H9 (cell line): ENCODE results near the gene SMIM15. TPM values are rescaled to one million over a fixed set of nuclear protein-coding genes. Genes with fewer than 3 reads are reported as not detected.
"Not testable (repeated sequence)": the region's sequence is repeated elsewhere in the genome, so short reads cannot be mapped to it uniquely, and the experiment has no call there.

Experiments
- DNase-seq: peaks from one replicate; pipeline ENCODE4 v3.0.0-alpha.2; 2017
- H2AFZ ChIP-seq: one replicate; pipeline ENCODE4 v1.6.1; 2013; ENCODE audit warnings: mild to moderate bottlenecking, low read length, control low read depth, moderate library complexity
- H2AK5ac ChIP-seq: 2 replicates; pipeline ENCODE4 v1.6.1; 2013; ENCODE audit warnings: low read length, control low read depth, mixed read lengths; ENCODE audit not compliant: insufficient read length
- H2BK120ac ChIP-seq: one replicate; pipeline ENCODE4 v1.6.1; 2013; ENCODE audit warnings: low read depth, mild to moderate bottlenecking, low read length, control low read depth, inconsistent platforms; ENCODE audit not compliant: poor library complexity, severe bottlenecking
- H2BK12ac ChIP-seq: 2 replicates; pipeline ENCODE4 v1.6.1; 2013; ENCODE audit warnings: low read length, control low read depth, mixed read lengths, low read depth; ENCODE audit not compliant: insufficient read length
- H2BK15ac ChIP-seq: 2 replicates; pipeline ENCODE4 v1.6.1; 2013; ENCODE audit warnings: low read depth, low read length, control low read depth
- H2BK20ac ChIP-seq: one replicate; pipeline ENCODE4 v1.6.1; 2013; ENCODE audit warnings: low read depth, mild to moderate bottlenecking, low read length, control low read depth, inconsistent platforms; ENCODE audit not compliant: poor library complexity, severe bottlenecking
- H2BK5ac ChIP-seq: 2 replicates; pipeline ENCODE4 v1.6.1; 2013; ENCODE audit warnings: low read length, control low read depth, mixed read lengths; ENCODE audit not compliant: insufficient read length
- H3K14ac ChIP-seq: 2 replicates; pipeline ENCODE4 v1.6.1; 2013; ENCODE audit warnings: low read length, control low read depth; ENCODE audit not compliant: insufficient read depth
- H3K18ac ChIP-seq: 2 replicates; pipeline ENCODE4 v1.6.1; 2013; ENCODE audit warnings: low read depth, mild to moderate bottlenecking, mixed read lengths, low read length, control low read depth; ENCODE audit not compliant: insufficient read length
- H3K23ac ChIP-seq: 2 replicates; pipeline ENCODE4 v1.6.1; 2013; ENCODE audit warnings: low read length, control low read depth, mixed read lengths, low read depth; ENCODE audit not compliant: insufficient read length
- H3K23me2 ChIP-seq: 2 replicates; pipeline ENCODE4 v1.6.1; 2013; ENCODE audit warnings: low read depth, mild to moderate bottlenecking, mixed read lengths, low read length, control low read depth; ENCODE audit not compliant: insufficient read length, poor library complexity, severe bottlenecking
- H3K27ac ChIP-seq: 2 replicates; pipeline ENCODE4 v1.5.1; 2013; ENCODE audit warnings: low read length, control low read depth, mixed read lengths, low read depth; ENCODE audit not compliant: insufficient read length
- H3K27me3 ChIP-seq: 2 replicates; pipeline ENCODE4 v1.6.1; 2013; ENCODE audit warnings: low read length, control low read depth, inconsistent platforms; ENCODE audit not compliant: insufficient read depth
- H3K4ac ChIP-seq: 2 replicates; pipeline ENCODE4 v1.6.1; 2013; ENCODE audit warnings: low read depth, mild to moderate bottlenecking, control low read depth, inconsistent platforms, low read length, moderate library complexity
- H3K4me1 ChIP-seq: 2 replicates; pipeline ENCODE4 v1.6.1; 2013; ENCODE audit warnings: low read length, control low read depth, inconsistent platforms; ENCODE audit not compliant: insufficient read depth
- H3K4me2 ChIP-seq: 2 replicates; pipeline ENCODE4 v1.6.1; 2013; ENCODE audit warnings: low read length, control low read depth, mixed read lengths; ENCODE audit not compliant: insufficient read length, insufficient read depth
- H3K56ac ChIP-seq: 2 replicates; pipeline ENCODE4 v1.6.1; 2013; ENCODE audit warnings: low read depth, mild to moderate bottlenecking, mixed read lengths, low read length, control low read depth; ENCODE audit not compliant: insufficient read length
- H3K79me1 ChIP-seq: 2 replicates; pipeline ENCODE4 v1.6.1; 2013; ENCODE audit warnings: low read depth, mild to moderate bottlenecking, moderate library complexity, low read length, control low read depth, inconsistent platforms; ENCODE audit not compliant: insufficient read depth, poor library complexity, severe bottlenecking
- H3K79me2 ChIP-seq: 2 replicates; pipeline ENCODE4 v1.6.1; 2013; ENCODE audit warnings: low read length, control low read depth, inconsistent platforms; ENCODE audit not compliant: insufficient read depth
- H3K9ac ChIP-seq: 2 replicates; pipeline ENCODE4 v1.6.1; 2013; ENCODE audit warnings: low read length, control low read depth, mixed read lengths; ENCODE audit not compliant: insufficient read length; ENCODE audit errors: extremely low read depth
- H3K9me3 ChIP-seq: one replicate; pipeline ENCODE4 v1.6.1; 2013; ENCODE audit warnings: low read depth, low read length, inconsistent platforms; ENCODE audit not compliant: control insufficient read depth
- H3T11ph ChIP-seq: one replicate; pipeline ENCODE4 v1.6.1; 2013; ENCODE audit warnings: mild to moderate bottlenecking, low read length, control low read depth, inconsistent platforms
- H4K20me1 ChIP-seq: one replicate; pipeline ENCODE4 v1.6.1; 2013; ENCODE audit not compliant: control insufficient read depth, insufficient read length, insufficient read depth
- H4K5ac ChIP-seq: 2 replicates; pipeline ENCODE4 v1.6.1; 2013; ENCODE audit warnings: low read depth, mild to moderate bottlenecking, mixed read lengths, low read length, control low read depth; ENCODE audit not compliant: insufficient read length
- H4K8ac ChIP-seq: replicated peaks from 2 replicates; pipeline ENCODE4 v1.6.1; 2013; ENCODE audit warnings: low read length, control low read depth, mixed read lengths, low read depth; ENCODE audit not compliant: insufficient read length
- H4K91ac ChIP-seq: 2 replicates; pipeline ENCODE4 v1.6.1; 2013; ENCODE audit warnings: low read depth, mild to moderate bottlenecking, moderate library complexity, mixed read lengths, low read length, control low read depth; ENCODE audit not compliant: insufficient read length
- H3K27ac Mint-ChIP-seq, 3 experiments: 2 replicates in 2 of 3; 3 replicates in 1 of 3; pipeline ENCODE4 v1.8.0; 2020 to 2021; ENCODE audit warnings: mixed read lengths in 3 of 3, mild to moderate bottlenecking in 1 of 3, moderate library complexity in 1 of 3
- H3K27me3 Mint-ChIP-seq: 2 replicates; pipeline ENCODE4 v1.8.0; 2021; ENCODE audit warnings: low read depth, mild to moderate bottlenecking, moderate library complexity, mixed read lengths
- H3K36me3 Mint-ChIP-seq, 3 experiments: 2 replicates in 2 of 3; 3 replicates in 1 of 3; pipeline ENCODE4 v1.8.0; 2020 to 2021; ENCODE audit warnings: low read depth in 3 of 3, mixed read lengths in 3 of 3; ENCODE audit not compliant: insufficient read depth in 1 of 3
- H3K4me1 Mint-ChIP-seq, 2 experiments: 2 replicates each; pipeline ENCODE4 v1.8.0; 2020; ENCODE audit warnings: mixed read lengths in 2 of 2
- H3K4me3 Mint-ChIP-seq, 2 experiments: 2 replicates in 1 of 2; 3 replicates in 1 of 2; pipeline ENCODE4 v1.8.0; 2020 to 2021; ENCODE audit warnings: mild to moderate bottlenecking in 2 of 2, mixed read lengths in 2 of 2, moderate library complexity in 1 of 2
- H3K9me3 Mint-ChIP-seq, 2 experiments: 2 replicates in 1 of 2; 3 replicates in 1 of 2; pipeline ENCODE4 v1.8.0; 2020; ENCODE audit warnings: mild to moderate bottlenecking in 2 of 2, mixed read lengths in 2 of 2, moderate library complexity in 1 of 2
- WGBS: extraction: QIAGEN DNeasy Blood & Tissue Kit; methylation state at CpG from one replicate; pipeline ENCODE4 v1.1.7; 2013; ENCODE audit warnings: missing lambda C conversion rate, low lambda C conversion rate, mixed read lengths; ENCODE audit not compliant: insufficient read length; ENCODE audit errors: extremely low coverage; 5-methylcytosine and 5-hydroxymethylcytosine counted together
- total RNA-seq: library from RNA; stranded (reverse); gene quantifications from 2 replicates; pipeline ENCODE4 v1.2.1, GENCODE V29; 2021
- TF ChIP-seq, protein P1 (sequence below): fragments of 200-600 bp; sonication (generic); conservative IDR thresholded peaks from 3 replicates; pipeline ENCODE4 v1.8.0; 2021; ENCODE audit warnings: antibody characterized with exemption, mild to moderate bottlenecking

SMIM15 gene
- total RNA-seq, 1 experiment from 2014 or later, result 75.3 TPM

DNA sequence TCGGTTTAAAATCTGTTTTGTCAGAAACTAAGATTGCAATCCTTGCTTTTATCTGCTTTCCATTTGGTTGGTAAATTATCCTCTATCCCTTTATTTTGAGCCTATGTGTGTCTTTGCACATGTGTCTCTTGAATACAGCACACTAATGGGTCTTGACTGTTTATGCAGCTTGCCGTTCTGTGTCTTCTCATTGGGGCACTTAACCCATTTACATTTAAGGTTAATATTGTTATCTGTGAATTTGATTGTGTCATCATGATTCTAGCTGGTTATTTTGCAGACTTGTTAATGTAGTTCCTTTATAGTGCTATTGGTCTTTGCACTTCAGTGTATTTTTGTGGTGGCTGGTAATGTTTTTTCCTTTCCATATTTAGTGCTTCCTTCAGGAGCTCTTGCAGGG is 36.3 kb upstream of the SMIM15 start:
- H3T11ph ChIP-seq, result no peak overlapping the region
- H4K20me1 ChIP-seq, result no peaks in the 10 kb centered on the region
- H3K14ac ChIP-seq, result no peak overlapping the region
- Mint-ChIP-seq H3K36me3 (peaks cover 0 to 2% (median 0%) of the 10 kb centered on the region in 3 experiments; a peak in 2 of 7 replicates), H3K27ac (no peak overlapping the region; a peak in 1 of 7 replicates), H3K4me1 (peaks cover 0 to 9% of the 10 kb centered on the region in 2 experiments; a peak in 1 of 4 replicates), H3K27me3 (no peaks in the 10 kb centered on the region), H3K4me3 (no peak overlapping the region), H3K9me3 (peaks cover 4% of the 10 kb centered on the region in 2 experiments; a peak in 3 of 5 replicates)
- no peaks in the 10 kb centered on the region for H3K79me1 ChIP-seq
- no peak overlapping the region for H3K4me2 ChIP-seq
- H2BK12ac ChIP-seq, result no peak overlapping the region
- H2AK5ac ChIP-seq, result no peak overlapping the region
- no peak for DNase-seq
- H3K9me3 ChIP-seq, result no peaks in the 10 kb centered on the region
- WGBS, result no CpG with 5 or more reads among the region's 2 CpGs
- H2BK5ac ChIP-seq, result no peak overlapping the region
- no peak overlapping the region for H3K27ac ChIP-seq
- H2BK120ac ChIP-seq, result no peak overlapping the region
- no peak overlapping the region for H2AFZ ChIP-seq
- no peak overlapping the region for H2BK15ac ChIP-seq
- no peak overlapping the region for H4K5ac ChIP-seq
- no peak overlapping the region for H4K91ac ChIP-seq
- no peaks in the 10 kb centered on the region for H3K23me2 ChIP-seq
- no peak overlapping the region for H3K56ac ChIP-seq
- H3K4me1 ChIP-seq, result no peaks in the 10 kb centered on the region
- H3K18ac ChIP-seq, result no peak overlapping the region
- H3K23ac ChIP-seq, result no peak overlapping the region
- H2BK20ac ChIP-seq, result no peak overlapping the region
- H3K79me2 ChIP-seq, result no peaks in the 10 kb centered on the region
- no peak overlapping the region for H3K4ac ChIP-seq
- H4K8ac ChIP-seq, result no peak overlapping the region
- no peaks in the 10 kb centered on the region for H3K27me3 ChIP-seq
- TF ChIP-seq, protein P1, sequence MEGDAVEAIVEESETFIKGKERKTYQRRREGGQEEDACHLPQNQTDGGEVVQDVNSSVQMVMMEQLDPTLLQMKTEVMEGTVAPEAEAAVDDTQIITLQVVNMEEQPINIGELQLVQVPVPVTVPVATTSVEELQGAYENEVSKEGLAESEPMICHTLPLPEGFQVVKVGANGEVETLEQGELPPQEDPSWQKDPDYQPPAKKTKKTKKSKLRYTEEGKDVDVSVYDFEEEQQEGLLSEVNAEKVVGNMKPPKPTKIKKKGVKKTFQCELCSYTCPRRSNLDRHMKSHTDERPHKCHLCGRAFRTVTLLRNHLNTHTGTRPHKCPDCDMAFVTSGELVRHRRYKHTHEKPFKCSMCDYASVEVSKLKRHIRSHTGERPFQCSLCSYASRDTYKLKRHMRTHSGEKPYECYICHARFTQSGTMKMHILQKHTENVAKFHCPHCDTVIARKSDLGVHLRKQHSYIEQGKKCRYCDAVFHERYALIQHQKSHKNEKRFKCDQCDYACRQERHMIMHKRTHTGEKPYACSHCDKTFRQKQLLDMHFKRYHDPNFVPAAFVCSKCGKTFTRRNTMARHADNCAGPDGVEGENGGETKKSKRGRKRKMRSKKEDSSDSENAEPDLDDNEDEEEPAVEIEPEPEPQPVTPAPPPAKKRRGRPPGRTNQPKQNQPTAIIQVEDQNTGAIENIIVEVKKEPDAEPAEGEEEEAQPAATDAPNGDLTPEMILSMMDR, result no peak
- no peak overlapping the region for H3K9ac ChIP-seq

DNA sequence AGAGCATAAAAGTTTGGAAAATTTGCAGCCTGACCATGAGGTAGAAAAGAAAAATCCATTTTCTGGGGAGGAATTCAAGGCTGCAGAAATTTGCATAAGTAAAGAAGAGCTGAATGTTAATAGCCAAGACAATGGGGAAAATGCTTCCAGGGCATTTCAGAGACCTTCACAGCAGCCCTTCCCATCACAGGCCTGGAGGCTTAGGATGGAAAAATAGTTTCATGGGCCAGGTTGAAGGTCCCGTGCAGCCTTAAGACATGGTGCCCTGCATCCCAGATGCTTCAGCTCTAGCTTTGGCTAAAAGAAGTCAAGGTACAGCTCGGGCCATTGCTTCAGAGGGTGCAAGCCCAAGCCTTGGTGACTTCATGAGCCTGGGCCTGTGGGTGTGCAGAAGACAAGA is 25.6 kb upstream of the SMIM15 start:
- not testable (repeated sequence) for H3K9ac ChIP-seq, H3K9me3 ChIP-seq, H3K14ac ChIP-seq, H4K5ac ChIP-seq, H4K8ac ChIP-seq, H3K4me1 ChIP-seq, H2AFZ ChIP-seq, H3K56ac ChIP-seq, H3K79me1 ChIP-seq, H4K20me1 ChIP-seq, H3K4me3 Mint-ChIP-seq, H3K36me3 Mint-ChIP-seq, DNase-seq, H3K18ac ChIP-seq, H4K91ac ChIP-seq, H3K27me3 ChIP-seq, H3K4me2 ChIP-seq, H3K79me2 ChIP-seq, H2BK15ac ChIP-seq, H3K23ac ChIP-seq, H3K23me2 ChIP-seq, H3K9me3 Mint-ChIP-seq, H2BK12ac ChIP-seq, H2BK120ac ChIP-seq, H3K27ac ChIP-seq, H2AK5ac ChIP-seq, H3T11ph ChIP-seq, H3K4ac ChIP-seq, H2BK20ac ChIP-seq, H2BK5ac ChIP-seq, H3K27me3 Mint-ChIP-seq
- Mint-ChIP-seq H3K4me1 (peaks cover 14 to 16% of the 10 kb centered on the region in 2 experiments), H3K27ac (peak overlapping the region in 1 of 3 experiments; percentile 27; a peak in 1 of 7 replicates)
- WGBS, result no CpG with 5 or more reads among the region's 2 CpGs
